Loucy (cell line): ENCODE data around the gene ICAM4.
A peak's percentile ranks its signal among the peaks of the same experiment; 100 is the strongest.

Experiments
- H2AFZ ChIP-seq: fragments of 200-600 bp; sonication (generic); 2 replicates; pipeline ENCODE4 v1.6.0; 2016; ENCODE audit warnings: antibody characterized with exemption, mild to moderate bottlenecking, low read length, moderate library complexity
- H3F3A ChIP-seq: fragments of 200-600 bp; 2 replicates; pipeline ENCODE4 v1.6.0; 2016; ENCODE audit warnings: antibody characterized with exemption, low read depth, mild to moderate bottlenecking
- H3K27me3 ChIP-seq: fragments of 200-600 bp; sonication (generic); 2 replicates; pipeline ENCODE4 v1.6.1; 2014; ENCODE audit warnings: low read length, mild to moderate bottlenecking; ENCODE audit not compliant: insufficient read depth, poor library complexity, severe bottlenecking
- H3K36me3 ChIP-seq: fragments of 200-600 bp; sonication (generic); 2 replicates; pipeline ENCODE4 v1.6.1; 2016; ENCODE audit warnings: low read length; ENCODE audit not compliant: insufficient read depth
- H3K4me1 ChIP-seq: fragments of 200-600 bp; sonication (generic); 2 replicates; pipeline ENCODE4 v1.5.1; 2014; ENCODE audit warnings: low read length, mild to moderate bottlenecking; ENCODE audit not compliant: insufficient read depth, poor library complexity, severe bottlenecking
- H3K4me2 ChIP-seq: fragments of 200-600 bp; sonication (generic); 2 replicates; pipeline ENCODE4 v1.6.0; 2014; ENCODE audit warnings: antibody characterized with exemption, low read length, low read depth, mild to moderate bottlenecking; ENCODE audit not compliant: poor library complexity, severe bottlenecking
- H3K4me3 ChIP-seq: fragments of 200-600 bp; sonication (generic); 2 replicates; pipeline ENCODE4 v1.5.1; 2014; ENCODE audit warnings: low read length, mild to moderate bottlenecking, mixed read lengths; ENCODE audit not compliant: poor library complexity, severe bottlenecking
- H3K79me2 ChIP-seq: fragments of 200-600 bp; sonication (generic); 2 replicates; pipeline ENCODE4 v1.6.1; 2014; ENCODE audit warnings: low read length; ENCODE audit not compliant: insufficient read depth
- H3K9ac ChIP-seq: fragments of 200-600 bp; sonication (generic); 2 replicates; pipeline ENCODE4 v1.6.0; 2014; ENCODE audit warnings: mild to moderate bottlenecking, low read depth, low read length, moderate library complexity; ENCODE audit not compliant: poor library complexity, severe bottlenecking
- H3K9me2 ChIP-seq: fragments of 200-600 bp; sonication (generic); replicated peaks from 2 replicates; pipeline ENCODE4 v1.6.1; 2016; ENCODE audit warnings: low read depth, low read length, mixed read lengths
- H3K9me3 ChIP-seq: fragments of 200-600 bp; sonication (generic); 2 replicates; pipeline ENCODE4 v1.6.1; 2014; ENCODE audit warnings: mild to moderate bottlenecking, antibody characterized with exemption, low read length, low read depth; ENCODE audit not compliant: insufficient read depth
- H4K20me1 ChIP-seq: fragments of 200-600 bp; sonication (generic); 2 replicates; pipeline ENCODE4 v1.6.0; 2014; ENCODE audit warnings: antibody characterized with exemption, low read length, mild to moderate bottlenecking; ENCODE audit not compliant: insufficient read depth, poor library complexity, severe bottlenecking
- CTCF ChIP-seq: fragments of 200-600 bp; sonication (generic); conservative IDR thresholded peaks from 2 replicates; pipeline ENCODE4 v1.5.1; 2014; ENCODE audit warnings: mild to moderate bottlenecking, antibody characterized with exemption, low read length
- EZH2phosphoT487 ChIP-seq: fragments of 200-600 bp; IDR thresholded peaks from 2 replicates; pipeline ENCODE4 v1.6.1; 2018; ENCODE audit warnings: antibody characterized with exemption, mild to moderate bottlenecking, moderate library complexity, borderline replicate concordance

ICAM4 gene

GRCh38 chr19:10288662-10289166, 2.0 kb downstream of the ICAM4 start:
- no peaks in the 10 kb centered on the region for H3K9me3 ChIP-seq
- peaks cover 29% of the 10 kb centered on the region for H3K4me1 ChIP-seq
- no peaks in the 10 kb centered on the region for H3K79me2 ChIP-seq
- H2AFZ ChIP-seq, result peak overlapping the region; percentile 86
- no peaks in the 10 kb centered on the region for H3K9me2 ChIP-seq
- H3K9ac ChIP-seq, result peak overlapping the region; percentile 54
- peak overlapping the region; percentile 74 for H3K4me3 ChIP-seq
- H3K27me3 ChIP-seq, result no peaks in the 10 kb centered on the region
- H3K4me2 ChIP-seq, result peak overlapping the region; percentile 83
- no peaks in the 10 kb centered on the region for H4K20me1 ChIP-seq
- TF ChIP-seq EZH2phosphoT487 (no peak), CTCF (no peak)
- H3K36me3 ChIP-seq, result peaks cover 17% of the 10 kb centered on the region; the same call in 1 of the 2 replicates
- H3F3A ChIP-seq, result no peaks in the 10 kb centered on the region

- Histone ChIP-seq H3K4me1 (peaks cover 29% of the 10 kb centered on the region), H3K4me2 (peak overlapping the region; percentile 83), H4K20me1 (no peaks in the 10 kb centered on the region), H3K9ac (peak overlapping the region; percentile 54), H3K79me2 (no peaks in the 10 kb centered on the region), H3K4me3 (peak overlapping the region; percentile 74), H3K9me2 (no peaks in the 10 kb centered on the region), H3F3A (no peaks in the 10 kb centered on the region), H3K27me3 (no peaks in the 10 kb centered on the region), H3K9me3 (no peaks in the 10 kb centered on the region), H3K36me3 (peaks cover 14% of the 10 kb centered on the region; the same call in 1 of the 2 replicates), H2AFZ (peak overlapping the region; percentile 86)
- no peak for TF ChIP-seq CTCF
Observed at GRCh38 chr19:10289167-10289835, 2.5 kb downstream of the ICAM4 start.

GRCh38 chr19:10289836-10290356, 3.1 kb downstream of the ICAM4 start, which contains the start of gene ICAM5:
TSS of gene ICAM5 (plus strand) at chr19:10289952. CDS start at chr19:10290044, 92 bp downstream.
- Histone ChIP-seq H3K4me3 (peak within 1 kb of the TSS; percentile 74), H2AFZ (peak within 1 kb of the TSS; percentile 86), H3F3A (no peaks in the 10 kb centered on the region), H3K79me2 (no peaks in the 10 kb centered on the region), H3K4me1 (peaks cover 29% of the 10 kb centered on the region), H3K4me2 (peak within 1 kb of the TSS; percentile 83), H3K27me3 (no peaks in the 10 kb centered on the region), H3K9ac (peak within 1 kb of the TSS; percentile 54), H3K9me3 (no peaks in the 10 kb centered on the region), H3K36me3 (peaks cover 8% of the 10 kb centered on the region; the same call in 1 of the 2 replicates), H3K9me2 (no peaks in the 10 kb centered on the region), H4K20me1 (no peaks in the 10 kb centered on the region)
- TF ChIP-seq CTCF, result no peak
- no peak for TF ChIP-seq EZH2phosphoT487
